K562 (cell line): ENCODE data around the gene OPA1. TPM values are rescaled to one million over a fixed set of nuclear protein-coding genes. Genes with fewer than 3 reads are reported as not detected.

ENCODE experiments used
- ATF2 ChIP-seq: sonication (generic); formaldehyde crosslinking; IDR thresholded peaks from 2 replicates; pipeline ENCODE4 v1.8.1; 2022; ENCODE audit warnings: missing genetic modification reagents
- RB1 ChIP-seq: fragments of 450-650 bp; IDR thresholded peaks from 2 replicates; pipeline ENCODE4 v1.6.1; 2017; ENCODE audit warnings: low read depth, mild to moderate bottlenecking
- SMARCB1 ChIP-seq: IDR thresholded peaks from 2 replicates; pipeline ENCODE4 v1.6.1; 2011; ENCODE audit warnings: improper control_type of control experiment, low read depth; ENCODE audit not compliant: insufficient read length
- THRB ChIP-seq: fragments of 450-650 bp; formaldehyde crosslinking; conservative IDR thresholded peaks from 2 replicates; pipeline ENCODE4 v1.4.0; 2022; ENCODE audit warnings: mild to moderate bottlenecking, missing genetic modification characterization
- VEZF1 ChIP-seq: fragments of 200-800 bp; sonication (Bioruptor generic); IDR thresholded peaks from 2 replicates; pipeline ENCODE4 v1.6.1; 2017; ENCODE audit warnings: missing genetic modification characterization, missing compliant biosample characterization
- ZBTB11 ChIP-seq, 3 experiments: fragments of 200-800 bp in 1 of 3; fragments of 250-450 bp in 1 of 3; fragments of 450-650 bp in 1 of 3; sonication (Bioruptor Pico) in 1 of 3; sonication (Bioruptor generic) in 1 of 3; formaldehyde crosslinking in 1 of 3; IDR thresholded peaks; 2 replicates each; pipeline versions ENCODE4 v1.6.1 to v1.8.0; 2016 to 2022; ENCODE audit warnings: mild to moderate bottlenecking in 2 of 3, missing genetic modification characterization in 2 of 3, missing compliant biosample characterization in 1 of 3, moderate library complexity in 1 of 3
- ZBTB5 ChIP-seq: fragments of 450-650 bp; IDR thresholded peaks from 2 replicates; pipeline ENCODE4 v1.6.1; 2017; ENCODE audit warnings: antibody characterized with exemption
- ZMIZ1 ChIP-seq, 2 experiments: fragments of 150-350 bp in 1 of 2; IDR thresholded peaks; 2 replicates each; pipeline ENCODE4 v1.6.1; 2012 to 2016; ENCODE audit warnings: low read depth in 2 of 2, low read length in 2 of 2, mild to moderate bottlenecking in 1 of 2, moderate library complexity in 1 of 2
- ZNF507 ChIP-seq: conservative IDR thresholded peaks from 2 replicates; pipeline ENCODE4 v1.6.1; 2017; ENCODE audit warnings: missing genetic modification characterization, missing compliant biosample characterization
- polyA plus RNA-seq, 8 experiments: library from polyadenylated mRNA; depleted of rRNA in 4 of 8; stranded (reverse) in 5 of 8; unstranded in 3 of 8; fragments of >200 nt; fragmentation: Nextera tagmentation in 2 of 8; fragmentation: Illumina TruSeq in 1 of 8; extraction: Ambion mirVana in 2 of 8; extraction: Trizol in 1 of 8; gene quantifications; 2 replicates each; pipeline versions ENCODE4 v1.2.1 to v1.2.3, GENCODE V29; 2011 to 2014; ENCODE audit warnings: inconsistent platforms in 1 of 8, missing spikeins in 1 of 8
- total RNA-seq, 7 experiments: library from RNA; depleted of rRNA in 6 of 7; stranded (reverse); fragments of >200 nt in 6 of 7; fragmentation: Illumina TruSeq in 2 of 7; extraction: Trizol in 2 of 7; gene quantifications; 2 replicates each; pipeline versions ENCODE4 v1.2.1 to v1.2.3, GENCODE V29; 2011 to 2021; ENCODE audit warnings: low replicate concordance in 1 of 7

The OPA1 gene
- total and polyA plus RNA-seq, 9 of the 15 experiments (the other 6 are each of a cell fraction or from before 2014, with no cell fraction given) = 19.7 to 127 (median 94.7) TPM

- TF ChIP-seq ATF2 (no peak), VEZF1 (CRISPR knock-in tag) (no peak; the same call in 1 of the 2 replicates), ZNF507 (tag) (0 out of 2 replicates have a peak, but pooled peaks have one; percentile 39), THRB (CRISPR knock-in tag) (no peak), ZBTB5 (no peak), ZMIZ1 (IDR thresholded peaks at IDR 0.05; ENCODE audit: low read depth in 2 of 2, low read length in 2 of 2) (no peak), SMARCB1 (no peak), ZBTB11 (CRISPR knock-in tag; IDR thresholded peaks at IDR 0.05) (peak in 1 of 3 experiments; percentile 62; a peak in 2 of 6 replicates), RB1 (no peak)
These were observed 2.7 kb upstream of the OPA1 start (continued) for GRCh38 chr3:193590088-193590856.
